HG03175 (cell line): Measurements from ENCODE around the gene MAJIN.

Source experiments
- ATAC-seq: cut with Tn5 transposase; IDR thresholded peaks from one replicate; pipeline ENCODE4 v1.9.1; 2021; ENCODE audit warnings: mild to moderate bottlenecking, moderate library complexity; ENCODE audit not compliant: unreplicated experiment

The MAJIN gene

GRCh38 chr11:64893194-64894069 is 78.5 kb downstream of the MAJIN start:
- no peak for ATAC-seq

DNA sequence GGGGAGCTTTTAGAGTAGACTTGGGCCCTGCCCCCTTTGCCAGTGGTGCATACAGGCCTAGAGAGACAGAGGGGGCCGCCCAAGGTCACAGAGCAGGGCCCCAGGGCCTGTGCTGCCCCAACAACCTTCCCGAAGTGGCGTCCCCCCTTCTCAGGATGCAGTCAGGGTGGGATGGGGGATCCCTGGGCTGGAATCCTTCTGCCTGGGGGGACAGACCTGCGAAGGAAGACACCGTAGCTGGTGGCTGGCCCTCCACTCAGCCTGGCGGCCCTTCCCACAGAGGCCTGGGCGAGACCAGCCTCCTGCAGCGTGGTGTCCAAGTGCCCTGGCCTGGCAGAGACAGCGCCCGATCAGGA is 79.1 kb downstream of the MAJIN start:
- no peak for ATAC-seq

- no peak for ATAC-seq
Observed at GRCh38 chr11:64892411-64892831, 79.5 kb downstream of the MAJIN start.

DNA sequence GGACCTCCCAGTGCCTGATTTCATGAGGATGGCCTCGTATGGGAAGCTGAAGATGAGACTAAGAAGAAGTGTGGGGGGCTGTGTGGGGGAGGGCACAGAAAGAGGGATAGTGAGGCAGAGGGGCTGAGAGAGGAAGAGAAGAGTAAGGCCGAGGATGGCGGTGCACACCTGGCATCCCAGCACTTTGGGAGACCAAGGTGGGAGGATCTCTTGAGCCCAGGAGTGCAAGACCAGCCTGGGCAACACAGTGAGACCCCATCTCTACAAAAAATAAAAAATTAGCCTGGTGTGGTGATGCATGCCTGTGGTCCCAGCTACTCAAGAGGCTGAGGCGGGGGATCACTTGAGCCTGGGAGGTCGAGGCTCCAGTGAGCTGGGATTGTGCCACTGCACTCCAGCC is 80.0 kb downstream of the MAJIN start:
- ATAC-seq: no peak

DNA sequence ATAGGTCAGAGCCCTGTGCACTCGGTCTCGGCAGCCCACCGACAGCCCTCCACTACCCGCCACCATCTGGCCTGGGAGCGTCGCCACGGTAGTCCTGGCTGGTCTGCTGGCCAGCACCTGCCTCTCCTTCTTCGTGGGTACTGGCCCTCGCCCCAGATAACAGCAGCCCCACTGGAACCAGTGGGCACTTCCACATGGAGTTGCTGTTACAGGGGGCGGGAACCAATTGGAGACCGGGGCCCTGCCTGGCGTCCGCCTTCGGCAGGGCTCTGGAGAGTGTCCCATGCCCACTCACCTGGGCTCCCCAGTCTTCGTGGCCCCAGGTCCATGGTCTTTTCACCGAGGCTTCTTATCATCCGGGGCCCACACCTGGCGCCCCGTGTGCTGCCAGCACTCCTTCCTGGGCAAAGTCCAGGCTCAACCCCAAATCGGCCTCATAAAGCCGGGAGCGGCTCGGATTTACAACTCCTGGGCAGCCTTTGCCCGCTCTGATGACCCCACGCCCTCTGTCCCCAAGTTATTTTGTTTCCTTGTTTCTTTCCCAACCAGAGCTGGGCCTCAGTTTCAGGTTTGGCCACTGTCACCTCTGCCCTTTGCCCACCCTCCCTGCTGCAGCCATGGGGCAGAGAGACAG is 80.6 kb downstream of the MAJIN start:
- no peak for ATAC-seq

GRCh38 chr11:64890522-64890939 is 81.4 kb downstream of the MAJIN start:
- no peak for ATAC-seq

DNA sequence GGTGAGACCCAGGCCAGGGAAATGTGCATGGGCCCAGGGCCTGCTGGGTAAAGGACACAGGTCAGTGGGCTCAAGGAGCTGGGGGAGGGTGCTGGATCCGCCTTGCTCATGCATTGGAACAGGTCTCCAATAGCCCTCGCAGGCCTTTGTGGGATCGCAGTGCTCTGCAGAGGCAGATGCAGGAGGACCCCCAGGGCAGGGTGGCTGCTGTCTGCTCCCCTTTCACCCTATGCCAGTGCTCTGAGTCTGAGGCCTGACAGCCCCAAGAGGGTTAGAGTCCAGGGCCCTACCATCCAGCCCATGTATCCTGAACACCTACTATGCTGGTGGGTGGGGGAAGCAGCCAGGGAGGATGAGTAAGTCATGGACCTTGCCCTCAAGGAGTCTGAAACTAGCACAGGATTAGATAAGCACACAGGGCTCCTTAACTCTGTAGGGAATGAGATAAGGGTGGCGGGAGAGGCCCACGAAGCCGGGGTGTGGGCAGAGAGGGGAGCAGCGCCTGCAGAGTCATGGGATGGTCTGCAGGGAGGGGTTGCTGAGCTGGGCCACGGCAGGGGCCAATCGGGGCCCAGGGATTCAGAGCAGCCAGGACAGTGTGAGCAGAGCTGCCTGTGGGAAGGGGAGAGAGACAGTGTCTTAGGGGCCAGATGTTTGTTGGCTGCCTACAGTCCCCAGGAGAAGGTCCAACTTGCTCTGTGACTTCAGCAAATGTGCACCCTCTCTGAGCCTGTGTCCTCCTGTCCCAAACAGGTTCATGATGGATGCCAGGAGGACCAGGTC is 83.0 kb downstream of the MAJIN start:
- no peak for ATAC-seq

GRCh38 chr11:64888406-64888728 is 83.5 kb downstream of the MAJIN start:
- ATAC-seq: no peak
